HepG2 (cell line): ENCODE measurements around the gene BDKRB1. TPM values are rescaled to one million over a fixed set of nuclear protein-coding genes. Genes with fewer than 3 reads are reported as not detected.

Source experiments
- ATAC-seq: fragments of 200-7000 bp; cut with Tn5 transposase; 3 replicates; pipeline ENCODE4 v1.9.1; 2020; ENCODE audit warnings: mild to moderate bottlenecking, moderate library complexity
- BruUV-seq: library from RNA; stranded (reverse); fragments of 400-500 nt; replicated peaks from 2 replicates; lab custom pipeline; 2021; lab: Mats Ljungman, UMichigan
- CTCF ChIA-PET: fragments of 300-600 bp; formaldehyde crosslinking; extraction: SDS; loops from one replicate; lab custom pipeline; 2021; ENCODE audit warnings: low total read pairs, inconsistent platforms, low intra/inter-chr PET ratio; lab: Yijun Ruan, JAX
- POLR2A ChIA-PET: fragments of 350-600 bp; sonication (Branson Sonifier 250); formaldehyde crosslinking; loops from one replicate; lab custom pipeline; 2020; ENCODE audit warnings: antibody characterized with exemption, inconsistent platforms; lab: Yijun Ruan, JAX
- DNase-seq: peaks from one replicate; pipeline ENCODE4 v3.0.0-alpha.2; 2015; ENCODE audit warnings: low spot score
- FAIRE-seq: peaks from 3 replicates; lab custom pipeline; 2011; peaks lifted over from hg19 to GRCh38; lab: Jason Lieb, UNC
- H2AFZ ChIP-seq: one replicate; pipeline ENCODE4 v1.6.1; 2011; ENCODE audit warnings: low read length, inconsistent platforms
- H3K27ac ChIP-seq: fragments of 300-600 bp; 3 replicates; pipeline ENCODE4 v1.8.0; 2011; ENCODE audit warnings: mixed run types, mild to moderate bottlenecking, mixed read lengths, low read length, inconsistent platforms; ENCODE audit not compliant: insufficient read depth; ENCODE audit errors: extremely low read length
- H3K27me3 ChIP-seq, 2 experiments: fragments of 200-600 bp in 1 of 2; 2 replicates in 1 of 2; 3 replicates in 1 of 2; pipeline versions ENCODE4 v1.6.0 to v1.8.0; 2011; ENCODE audit warnings: low read length in 2 of 2, mild to moderate bottlenecking in 2 of 2, moderate library complexity in 2 of 2, inconsistent platforms in 1 of 2; ENCODE audit not compliant: insufficient read depth in 2 of 2, control insufficient read depth in 1 of 2
- H3K36me3 ChIP-seq, 2 experiments: fragments of 200-600 bp in 1 of 2; replicated peaks in 1 of 2; 2 replicates in 1 of 2; 3 replicates in 1 of 2; pipeline versions ENCODE4 v1.5.1 to v1.8.0; 2011; ENCODE audit warnings: low read length in 2 of 2, inconsistent platforms in 1 of 2; ENCODE audit not compliant: insufficient read depth in 2 of 2, control insufficient read depth in 1 of 2
- H3K4me1 ChIP-seq: 2 replicates; pipeline ENCODE4 v1.5.1; 2012; ENCODE audit warnings: low read length, inconsistent platforms; ENCODE audit not compliant: insufficient read depth
- H3K4me2 ChIP-seq: 2 replicates; pipeline ENCODE4 v1.6.0; 2011; ENCODE audit warnings: low read depth, low read length, inconsistent platforms
- H3K4me3 ChIP-seq, 3 experiments: fragments of 200-600 bp in 1 of 3; sonication (generic), shearing (Covaris generic) in 1 of 3; replicated peaks in 1 of 3; 2 replicates each; pipeline ENCODE4 v1.5.1; 2011 to 2016; ENCODE audit warnings: low read length in 3 of 3, inconsistent platforms in 2 of 3, low read depth in 2 of 3, mild to moderate bottlenecking in 2 of 3, control low read depth in 1 of 3, mixed read lengths in 1 of 3; ENCODE audit not compliant: insufficient read depth in 1 of 3
- H3K79me2 ChIP-seq: one replicate; pipeline ENCODE4 v1.6.1; 2011; ENCODE audit warnings: low read length, inconsistent platforms; ENCODE audit not compliant: insufficient read depth
- H3K9ac ChIP-seq: 2 replicates; pipeline ENCODE4 v1.6.0; 2011; ENCODE audit warnings: mild to moderate bottlenecking, low read depth, low read length, inconsistent platforms; ENCODE audit not compliant: insufficient read depth
- H3K9me3 ChIP-seq: 2 replicates; pipeline ENCODE4 v1.5.1; 2012; ENCODE audit warnings: mild to moderate bottlenecking, low read length
- H4K20me1 ChIP-seq: 2 replicates; pipeline ENCODE4 v1.6.0; 2011; ENCODE audit warnings: inconsistent platforms, mild to moderate bottlenecking, low read length, moderate library complexity; ENCODE audit not compliant: insufficient read depth
- CEBPG ChIP-seq: IDR thresholded peaks from 2 replicates; pipeline ENCODE4 v1.6.1; 2016
- ETV5 ChIP-seq: IDR thresholded peaks from 2 replicates; pipeline ENCODE4 v1.6.1; 2018; ENCODE audit warnings: missing biosample characterization, missing genetic modification reagents, inconsistent platforms, borderline replicate concordance
- FOXK2 ChIP-seq: fragments of 450-650 bp; IDR thresholded peaks from 2 replicates; pipeline ENCODE4 v1.6.1; 2016
- HIC2 ChIP-seq: sonication (generic); formaldehyde crosslinking; IDR thresholded peaks from 2 replicates; pipeline ENCODE4 v1.9.0; 2022; ENCODE audit warnings: low read depth, missing genetic modification reagents
- KLF15 ChIP-seq: sonication (generic); formaldehyde crosslinking; IDR thresholded peaks from 2 replicates; pipeline ENCODE4 v1.8.1; 2023; ENCODE audit warnings: borderline replicate concordance, mild to moderate bottlenecking, inconsistent platforms, missing genetic modification reagents, mixed read lengths
- NFE2L2 ChIP-seq: fragments of 150-350 bp; IDR thresholded peaks from 2 replicates; pipeline ENCODE4 v1.6.1; 2014; ENCODE audit warnings: low read length
- POLR2AphosphoS2 ChIP-seq: IDR thresholded peaks from 2 replicates; pipeline ENCODE4 v1.6.1; 2011; ENCODE audit warnings: low read depth, low read length, improper control_type of control experiment
- ZHX1 ChIP-seq: sonication (generic); formaldehyde crosslinking; IDR thresholded peaks from 2 replicates; pipeline ENCODE4 v1.8.1; 2022; ENCODE audit warnings: low read depth, mild to moderate bottlenecking, missing genetic modification reagents
- ZNF224 ChIP-seq: sonication (generic); formaldehyde crosslinking; IDR thresholded peaks from 2 replicates; pipeline ENCODE4 v1.5.0; 2020; ENCODE audit warnings: mild to moderate bottlenecking, missing genetic modification reagents
- ZNF317 ChIP-seq: sonication (generic); formaldehyde crosslinking; IDR thresholded peaks from 2 replicates; pipeline ENCODE4 v1.5.0; 2020; ENCODE audit warnings: mild to moderate bottlenecking, missing genetic modification reagents
- WGBS: methylation state at CpG from one replicate; pipeline ENCODE4 v1.1.6; 2017; ENCODE audit warnings: low lambda C conversion rate; 5-methylcytosine and 5-hydroxymethylcytosine counted together
- in situ Hi-C: cut with HindIII; loops from 2 replicates; pipeline ENCODE4 v1.10.0; 2017; ENCODE audit warnings: low pct_unique_long_range_greater_than_20kb; ENCODE audit not compliant: extremely low pct_ligation_motif_present
- intact Hi-C: fragments of 100-400 bp; cut with micrococcal nuclease; formaldehyde crosslinking; loops from one replicate; pipeline ENCODE4 v1.10.0; 2022; ENCODE audit not compliant: unreplicated experiment
- polyA plus RNA-seq, 8 experiments: library from polyadenylated mRNA; depleted of rRNA in 3 of 8; stranded (reverse) in 7 of 8; unstranded in 1 of 8; fragments of >200 nt; fragmentation: Illumina TruSeq in 4 of 8; extraction: Trizol in 4 of 8; gene quantifications; 2 replicates each; pipeline versions ENCODE4 v1.2.1 to v1.2.3, GENCODE V29; 2011 to 2016; ENCODE audit warnings: low read depth in 4 of 8, missing spikeins in 1 of 8, mixed read lengths in 1 of 8; ENCODE audit not compliant: insufficient read depth in 1 of 8
- total RNA-seq, 5 experiments: library from RNA; depleted of rRNA; stranded (reverse); fragments of >200 nt; fragmentation: Illumina TruSeq; extraction: Trizol; gene quantifications; 2 replicates each; pipeline ENCODE4 v1.2.3, GENCODE V29; 2016; ENCODE audit warnings: low read depth in 1 of 5

BDKRB1 gene
- total and polyA plus RNA-seq, 2 of the 13 experiments (the other 11 are each of a cell fraction or from before 2014, with no cell fraction given) = 0.05 TPM; not detected in 1

GRCh38 chr14:96243785-96244184 is 12.2 kb upstream of the BDKRB1 start:
- no peak for TF ChIP-seq ZNF317 (CRISPR knock-in tag)
- no peak for TF ChIP-seq ZHX1 (CRISPR knock-in tag)
- no peak for TF ChIP-seq POLR2AphosphoS2
- no peak for TF ChIP-seq FOXK2
- TF ChIP-seq ETV5 (CRISPR knock-in tag) = no peak
- TF ChIP-seq CEBPG (CRISPR knock-in tag) = no peak
- TF ChIP-seq HIC2 (CRISPR knock-in tag) = no peak
- TF ChIP-seq ZNF224 (CRISPR knock-in tag) = no peak
- no peak for TF ChIP-seq KLF15 (CRISPR knock-in tag)
- no peak for TF ChIP-seq NFE2L2
- H3K9ac ChIP-seq = no peak overlapping the region
- DNase-seq (no peak), FAIRE-seq (no peak), ATAC-seq (no peak)
- POLR2A ChIA-PET = no interaction called here
- CTCF ChIA-PET = no interaction called here
- no peak overlapping the region for H2AFZ ChIP-seq
- H3K4me1 ChIP-seq = no peaks in the 10 kb centered on the region
- H3K9me3 ChIP-seq = no peaks in the 10 kb centered on the region
- in situ Hi-C loops (no loop called here), intact Hi-C loops (no loop called here)
- H3K79me2 ChIP-seq = no peaks in the 10 kb centered on the region
- H3K27ac ChIP-seq = no peak overlapping the region
- H3K4me3 ChIP-seq = no peak overlapping the region
- no TSS peak for BruUV-seq
- H3K4me2 ChIP-seq = no peak overlapping the region
- no peaks in the 10 kb centered on the region for H4K20me1 ChIP-seq
- H3K36me3 ChIP-seq = no peaks in the 10 kb centered on the region
- no peaks in the 10 kb centered on the region for H3K27me3 ChIP-seq
- 43% methylated on average over 5 of the region's 5 CpGs for WGBS
